PC-9 (cell line): ENCODE data around the gene SPHK1. TPM values are rescaled to one million over a fixed set of nuclear protein-coding genes. Genes with fewer than 3 reads are reported as not detected.

Source experiments
- BruUV-seq: library from RNA; stranded (reverse); fragments of 400-500 nt; replicated peaks from 2 replicates; lab custom pipeline; 2021; lab: Mats Ljungman, UMichigan
- CTCF ChIA-PET: fragments of 300-600 bp; sonication (Branson Sonifier 250); formaldehyde crosslinking; loops from one replicate; lab custom pipeline; 2022; ENCODE audit warnings: antibody characterized with exemption; lab: Charles Lee
- POLR2A ChIA-PET: fragments of 300-600 bp; sonication (Branson Sonifier 250); formaldehyde crosslinking; loops from one replicate; lab custom pipeline; 2022; ENCODE audit warnings: antibody characterized with exemption; ENCODE audit not compliant: unreplicated experiment; lab: Charles Lee
- DNase-seq, 2 experiments: peaks; one replicate each; pipeline versions ENCODE4 v3.0.0 to v3.0.0-alpha.2; 2015 to 2022; ENCODE audit warnings: mixed read lengths in 1 of 2
- H2AFZ ChIP-seq: fragments of 200-600 bp; sonication (generic); 2 replicates; pipeline ENCODE4 v1.8.1; 2017; ENCODE audit warnings: antibody characterized with exemption
- H3F3A ChIP-seq: fragments of 200-600 bp; sonication (generic); 2 replicates; pipeline ENCODE4 v1.8.1; 2017; ENCODE audit warnings: antibody characterized with exemption, mild to moderate bottlenecking, low read depth; ENCODE audit not compliant: insufficient read depth
- H3K27ac ChIP-seq: fragments of 200-600 bp; sonication (generic); 2 replicates; pipeline ENCODE4 v1.6.1; 2016; ENCODE audit warnings: mixed run types
- H3K27me3 ChIP-seq: fragments of 200-600 bp; sonication (generic); 2 replicates; pipeline ENCODE4 v1.6.1; 2016; ENCODE audit warnings: low read depth, mixed run types; ENCODE audit not compliant: insufficient read depth
- H3K36me3 ChIP-seq: fragments of 200-600 bp; sonication (generic); 2 replicates; pipeline ENCODE4 v1.6.1; 2016; ENCODE audit warnings: low read depth, mixed run types
- H3K4me1 ChIP-seq: fragments of 200-600 bp; sonication (generic); replicated peaks from 2 replicates; pipeline ENCODE4 v1.6.1; 2016; ENCODE audit warnings: mixed run types; ENCODE audit not compliant: insufficient read depth
- H3K4me2 ChIP-seq: fragments of 200-600 bp; sonication (generic); 2 replicates; pipeline ENCODE4 v1.6.1; 2017; ENCODE audit warnings: mixed run types
- H3K4me3 ChIP-seq: fragments of 200-600 bp; sonication (generic); 2 replicates; pipeline ENCODE4 v1.6.1; 2016; ENCODE audit warnings: mixed run types
- H3K79me2 ChIP-seq: fragments of 200-600 bp; sonication (generic); 2 replicates; pipeline ENCODE4 v1.6.1; 2017; ENCODE audit warnings: low read depth, mixed run types
- H3K9me2 ChIP-seq: fragments of 200-600 bp; sonication (generic); 2 replicates; pipeline ENCODE4 v1.8.1; 2017; ENCODE audit warnings: mild to moderate bottlenecking; ENCODE audit not compliant: insufficient read depth
- H3K9me3 ChIP-seq: fragments of 200-600 bp; sonication (generic); 2 replicates; pipeline ENCODE4 v1.8.1; 2016; ENCODE audit warnings: low read depth; ENCODE audit not compliant: insufficient read depth
- H4K20me1 ChIP-seq: fragments of 200-600 bp; sonication (generic); 2 replicates; pipeline ENCODE4 v1.8.1; 2017; ENCODE audit not compliant: insufficient read depth
- EZH2 ChIP-seq: fragments of 200-600 bp; sonication (generic); IDR thresholded peaks from 2 replicates; pipeline ENCODE4 v1.8.0; 2017; ENCODE audit warnings: antibody characterized with exemption, low read depth
- intact Hi-C: fragments of 100-400 bp; cut with micrococcal nuclease; formaldehyde crosslinking; loops from one replicate; pipeline ENCODE4 v1.10.0; 2022; ENCODE audit not compliant: unreplicated experiment
- total RNA-seq: library from RNA; stranded (reverse); gene quantifications from 2 replicates; pipeline ENCODE4 v1.2.3, GENCODE V29; 2021
- TF ChIP-seq, protein P1 (sequence below): fragments of 200-600 bp; sonication (generic); conservative IDR thresholded peaks from 2 replicates; pipeline ENCODE4 v1.6.1; 2017; ENCODE audit warnings: mixed run types, antibody characterized with exemption, mild to moderate bottlenecking, moderate library complexity

Gene SPHK1
- total RNA-seq, 1 experiment from 2014 or later: 5.5 TPM

DNA sequence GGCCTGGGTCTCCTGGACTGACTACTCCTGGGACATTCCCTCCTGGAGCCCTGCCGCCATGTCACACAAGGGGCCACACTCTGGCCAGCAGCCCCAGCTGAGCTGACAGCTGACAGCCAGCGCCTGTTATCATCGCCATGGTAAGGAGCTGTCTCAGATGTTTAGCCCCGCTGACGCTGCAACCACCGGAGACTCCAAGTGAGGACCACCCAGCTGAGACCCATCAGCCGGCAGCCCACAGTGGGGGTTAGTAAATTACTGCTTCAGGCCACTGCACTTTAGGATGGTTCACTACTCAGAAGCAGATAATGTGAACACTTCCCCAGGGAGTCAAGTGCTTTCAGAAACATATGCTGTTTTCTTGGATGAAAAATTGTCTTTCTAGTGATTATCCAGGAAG is 14.6 kb upstream of the SPHK1 start:
- no peaks in the 10 kb centered on the region for H3K4me1 ChIP-seq
- H4K20me1 ChIP-seq: no peaks in the 10 kb centered on the region
- no peaks in the 10 kb centered on the region for H3K36me3 ChIP-seq
- peaks cover 4% of the 10 kb centered on the region; the same call in 1 of the 2 replicates for H3F3A ChIP-seq
- H3K9me3 ChIP-seq: no peaks in the 10 kb centered on the region
- no TSS peak for BruUV-seq
- H3K27ac ChIP-seq: no peak overlapping the region
- no peaks in the 10 kb centered on the region for H3K27me3 ChIP-seq
- H3K4me2 ChIP-seq: no peak overlapping the region
- H3K79me2 ChIP-seq: no peaks in the 10 kb centered on the region
- TF ChIP-seq, protein P1, sequence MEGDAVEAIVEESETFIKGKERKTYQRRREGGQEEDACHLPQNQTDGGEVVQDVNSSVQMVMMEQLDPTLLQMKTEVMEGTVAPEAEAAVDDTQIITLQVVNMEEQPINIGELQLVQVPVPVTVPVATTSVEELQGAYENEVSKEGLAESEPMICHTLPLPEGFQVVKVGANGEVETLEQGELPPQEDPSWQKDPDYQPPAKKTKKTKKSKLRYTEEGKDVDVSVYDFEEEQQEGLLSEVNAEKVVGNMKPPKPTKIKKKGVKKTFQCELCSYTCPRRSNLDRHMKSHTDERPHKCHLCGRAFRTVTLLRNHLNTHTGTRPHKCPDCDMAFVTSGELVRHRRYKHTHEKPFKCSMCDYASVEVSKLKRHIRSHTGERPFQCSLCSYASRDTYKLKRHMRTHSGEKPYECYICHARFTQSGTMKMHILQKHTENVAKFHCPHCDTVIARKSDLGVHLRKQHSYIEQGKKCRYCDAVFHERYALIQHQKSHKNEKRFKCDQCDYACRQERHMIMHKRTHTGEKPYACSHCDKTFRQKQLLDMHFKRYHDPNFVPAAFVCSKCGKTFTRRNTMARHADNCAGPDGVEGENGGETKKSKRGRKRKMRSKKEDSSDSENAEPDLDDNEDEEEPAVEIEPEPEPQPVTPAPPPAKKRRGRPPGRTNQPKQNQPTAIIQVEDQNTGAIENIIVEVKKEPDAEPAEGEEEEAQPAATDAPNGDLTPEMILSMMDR: no peak
- TF ChIP-seq EZH2: no peak
- no peak overlapping the region for H3K4me3 ChIP-seq
- no peaks in the 10 kb centered on the region for H3K9me2 ChIP-seq
- ChIA-PET CTCF (interaction anchor here (0.6 to 1.9 kb wide), 5 partner anchors 16 to 428 kb away, joined by 3 to 11 read pairs (median 5); partner anchors contain the start of gene PRPSAP1), POLR2A (interaction anchor here (0.5 to 1.2 kb wide), 2 partner anchors 16 to 123 kb away, joined by 3 read pairs; no protein-coding TSS in a partner anchor)
- DNase-seq: no peak
- H2AFZ ChIP-seq: no peak overlapping the region
- intact Hi-C loops: no loop called here

DNA sequence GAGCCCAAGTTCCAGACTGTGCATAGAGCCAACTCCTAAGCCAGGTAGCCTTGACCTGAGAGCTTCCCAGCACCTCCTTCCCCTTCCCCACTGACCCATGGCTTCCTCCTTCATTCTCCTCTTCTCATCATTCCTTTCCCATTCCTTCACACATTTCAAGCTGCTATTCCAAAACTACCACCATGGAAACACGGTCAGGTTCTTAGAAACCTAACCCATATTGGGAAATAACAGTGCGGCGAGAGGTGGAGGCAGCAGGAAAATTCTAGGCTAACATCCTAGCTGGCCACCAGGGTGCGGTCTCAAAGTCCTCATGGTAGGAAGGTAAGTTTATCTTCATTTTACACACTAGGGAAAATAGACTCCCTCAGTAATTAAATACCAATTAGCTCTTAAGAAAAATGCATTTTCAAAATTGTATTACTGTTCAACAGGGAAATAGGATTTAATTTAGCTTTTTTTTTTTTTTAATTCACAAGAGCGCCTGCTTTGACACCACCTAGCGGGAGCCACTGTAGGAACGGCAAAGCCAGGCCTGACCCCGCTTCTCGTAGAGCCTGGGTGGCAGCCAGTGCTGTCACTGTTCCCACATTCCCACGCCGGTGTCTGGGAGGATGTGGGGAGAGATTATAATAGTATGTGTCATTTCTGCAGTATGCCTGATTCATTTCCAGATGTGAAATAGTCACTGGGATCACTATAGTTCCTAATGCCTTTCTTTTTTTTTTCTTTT is 14.0 kb upstream of the SPHK1 start:
- DNase-seq: peak; percentile 66 to 80

More for the DNA sequence above, 14.0 kb upstream of the SPHK1 start:
- ChIA-PET POLR2A (interaction anchor here (0.5 to 1.2 kb wide), 4 partner anchors 15 to 649 kb away, joined by 3 to 4 read pairs (median 4); partner anchors contain the start of gene ITGB4), CTCF (interaction anchor here (0.5 to 1.9 kb wide), 14 partner anchors 11 to 568 kb away, joined by 3 to 11 read pairs (median 4); partner anchors contain the start of genes PRPSAP1 and SPHK1)
- Histone ChIP-seq H3K4me2 (peak overlapping the region; percentile 27; the same call in 1 of the 2 replicates), H2AFZ (no peak overlapping the region), H3K36me3 (no peaks in the 10 kb centered on the region), H3K27ac (no peak overlapping the region), H3K9me3 (no peaks in the 10 kb centered on the region), H3K79me2 (no peaks in the 10 kb centered on the region), H3K9me2 (no peaks in the 10 kb centered on the region), H3K4me3 (no peak overlapping the region), H3K27me3 (no peaks in the 10 kb centered on the region), H4K20me1 (no peaks in the 10 kb centered on the region), H3K4me1 (no peaks in the 10 kb centered on the region), H3F3A (peaks cover 4% of the 10 kb centered on the region; the same call in 1 of the 2 replicates)
- TF ChIP-seq, protein P1: peak; percentile 59; the same call in 1 of the 2 replicates
- no peak for TF ChIP-seq EZH2
- intact Hi-C loops: no loop called here
- BruUV-seq: no TSS peak
